ENCODE results near the gene EVA1B. TPM values are rescaled to one million over a fixed set of nuclear protein-coding genes. Genes with fewer than 3 reads are reported as not detected.

EVA1B gene
- total and polyA plus RNA-seq, 2 experiments from 2014 or later: 68.7 to 82.2 TPM

DNA sequence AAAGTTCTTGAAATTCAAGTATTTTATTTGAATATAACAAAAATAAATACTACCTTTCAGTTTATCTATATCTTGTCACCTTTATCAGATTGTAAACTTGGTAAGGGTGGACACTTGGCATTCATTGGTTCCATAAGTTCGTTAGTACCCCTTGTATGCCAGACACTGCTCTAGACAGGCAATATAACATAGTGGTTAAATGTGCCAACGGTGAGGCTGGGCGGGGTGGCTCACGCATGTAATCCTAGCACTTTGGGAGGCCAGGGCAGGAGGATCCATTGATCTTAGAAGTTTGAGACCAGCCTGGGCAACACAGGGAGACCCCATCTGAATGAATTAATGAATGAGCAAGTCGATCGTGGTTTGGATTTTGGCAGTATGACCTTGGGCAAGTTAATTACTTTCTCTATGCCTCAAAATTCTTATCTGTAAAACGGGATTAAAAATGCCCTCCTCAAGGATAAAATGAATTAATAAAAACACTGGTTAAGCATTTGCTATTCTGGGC, 43.6 kb downstream of the EVA1B start:
- Histone ChIP-seq H4K20me1 (ENCODE audit: insufficient read depth, poor library complexity, severe bottlenecking) (peaks cover 18% of the 10 kb centered on the region), H3K27me3 (no peaks in the 10 kb centered on the region), H3K4me3 (no peak overlapping the region), H2AFZ (no peak overlapping the region), H3K36me3 (replicated peaks; ENCODE audit: insufficient read depth, low read depth) (no peaks in the 10 kb centered on the region), H3K9me2 (replicated peaks; ENCODE audit: insufficient read depth) (no peaks in the 10 kb centered on the region), H3K27ac (no peak overlapping the region), H3K79me2 (peaks cover 67% of the 10 kb centered on the region), H3K9me3 (ENCODE audit: low read depth) (no peaks in the 10 kb centered on the region), H3K4me2 (no peak overlapping the region), H3K4me1 (ENCODE audit: insufficient read depth) (no peaks in the 10 kb centered on the region)
- WGBS (ENCODE audit: low lambda C conversion rate, missing lambda C conversion rate): 90% methylated on average over 7 of the region's 7 CpGs
- DNase-seq (ENCODE audit: low spot score): no peak
- TF ChIP-seq, protein P1, sequence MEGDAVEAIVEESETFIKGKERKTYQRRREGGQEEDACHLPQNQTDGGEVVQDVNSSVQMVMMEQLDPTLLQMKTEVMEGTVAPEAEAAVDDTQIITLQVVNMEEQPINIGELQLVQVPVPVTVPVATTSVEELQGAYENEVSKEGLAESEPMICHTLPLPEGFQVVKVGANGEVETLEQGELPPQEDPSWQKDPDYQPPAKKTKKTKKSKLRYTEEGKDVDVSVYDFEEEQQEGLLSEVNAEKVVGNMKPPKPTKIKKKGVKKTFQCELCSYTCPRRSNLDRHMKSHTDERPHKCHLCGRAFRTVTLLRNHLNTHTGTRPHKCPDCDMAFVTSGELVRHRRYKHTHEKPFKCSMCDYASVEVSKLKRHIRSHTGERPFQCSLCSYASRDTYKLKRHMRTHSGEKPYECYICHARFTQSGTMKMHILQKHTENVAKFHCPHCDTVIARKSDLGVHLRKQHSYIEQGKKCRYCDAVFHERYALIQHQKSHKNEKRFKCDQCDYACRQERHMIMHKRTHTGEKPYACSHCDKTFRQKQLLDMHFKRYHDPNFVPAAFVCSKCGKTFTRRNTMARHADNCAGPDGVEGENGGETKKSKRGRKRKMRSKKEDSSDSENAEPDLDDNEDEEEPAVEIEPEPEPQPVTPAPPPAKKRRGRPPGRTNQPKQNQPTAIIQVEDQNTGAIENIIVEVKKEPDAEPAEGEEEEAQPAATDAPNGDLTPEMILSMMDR (IDR thresholded peaks at IDR 0.05; ENCODE audit: poor library complexity): no peak
- no peak for TF ChIP-seq EZH2 (IDR thresholded peaks at IDR 0.05; ENCODE audit: borderline replicate concordance)
- no peak for TF ChIP-seq EZH2phosphoT487 (IDR thresholded peaks at IDR 0.05; ENCODE audit: low read depth, severe bottlenecking, unreplicated experiment)

DNA sequence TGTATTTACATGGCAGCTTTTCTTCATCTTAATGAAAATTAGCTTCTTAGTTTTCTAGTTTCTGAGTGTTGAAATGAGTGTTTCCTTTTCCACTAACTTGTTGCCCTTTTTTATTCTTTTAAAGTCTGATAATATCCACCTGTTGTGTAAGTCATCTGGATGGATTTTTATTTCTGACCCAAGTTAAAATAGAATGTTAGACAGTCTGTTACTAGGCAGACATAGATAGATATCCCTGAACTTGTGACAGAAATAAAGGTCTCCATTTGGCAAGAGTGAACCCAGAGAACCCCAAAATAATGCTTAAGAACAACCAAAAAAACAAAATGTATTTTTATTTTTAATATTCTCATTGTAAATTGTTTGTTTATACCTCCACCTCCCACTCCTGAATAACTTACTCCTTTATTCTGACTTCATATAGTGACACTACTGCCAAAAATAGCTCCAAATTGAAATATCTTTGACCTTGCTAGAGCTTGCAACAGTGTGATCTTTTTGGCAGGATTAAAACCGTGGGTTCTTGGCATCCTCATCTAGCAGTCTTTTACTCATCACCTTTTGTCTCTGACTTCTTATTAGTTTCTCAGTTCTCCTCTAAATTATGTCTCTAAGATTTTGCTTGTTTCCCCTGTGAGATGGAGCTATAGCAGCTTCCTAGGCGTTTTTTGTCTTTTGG, 44.2 kb downstream of the EVA1B start:
- Histone ChIP-seq H3K27me3 (no peaks in the 10 kb centered on the region), H3K4me1 (ENCODE audit: insufficient read depth) (no peaks in the 10 kb centered on the region), H3K4me2 (no peak overlapping the region), H2AFZ (no peak overlapping the region), H3K9me3 (ENCODE audit: low read depth) (no peaks in the 10 kb centered on the region), H3K4me3 (no peak overlapping the region), H3K27ac (no peak overlapping the region), H3K79me2 (peaks cover 69% of the 10 kb centered on the region), H3K9me2 (replicated peaks; ENCODE audit: insufficient read depth) (no peaks in the 10 kb centered on the region), H3K36me3 (replicated peaks; ENCODE audit: insufficient read depth, low read depth) (no peaks in the 10 kb centered on the region), H4K20me1 (ENCODE audit: insufficient read depth, poor library complexity, severe bottlenecking) (peaks cover 14% of the 10 kb centered on the region)
- DNase-seq (ENCODE audit: low spot score): no peak
- WGBS (ENCODE audit: low lambda C conversion rate, missing lambda C conversion rate): 76% methylated on average over 2 of the region's 2 CpGs
- TF ChIP-seq, protein P1 (IDR thresholded peaks at IDR 0.05; ENCODE audit: poor library complexity): no peak
- TF ChIP-seq EZH2 (IDR thresholded peaks at IDR 0.05; ENCODE audit: borderline replicate concordance) (no peak), EZH2phosphoT487 (IDR thresholded peaks at IDR 0.05; ENCODE audit: low read depth, severe bottlenecking, unreplicated experiment) (no peak)

- WGBS (ENCODE audit: low lambda C conversion rate, missing lambda C conversion rate): 96% methylated on average over 6 of the region's 6 CpGs
- Histone ChIP-seq H4K20me1 (ENCODE audit: insufficient read depth, poor library complexity, severe bottlenecking) (peaks cover 14% of the 10 kb centered on the region), H3K79me2 (peaks cover 88% of the 10 kb centered on the region)
Observed at GRCh38 chr1:36276688-36277087, 46.8 kb downstream of the EVA1B start.

More at GRCh38 chr1:36276688-36277087, 46.8 kb downstream of the EVA1B start:
- no peak overlapping the region for H3K4me2 ChIP-seq
- H3K27ac ChIP-seq: no peak overlapping the region
- H3K36me3 ChIP-seq (replicated peaks; ENCODE audit: insufficient read depth, low read depth): no peaks in the 10 kb centered on the region
- H3K9me3 ChIP-seq (ENCODE audit: low read depth): no peaks in the 10 kb centered on the region
- H2AFZ ChIP-seq: no peak overlapping the region
- TF ChIP-seq, protein P1 (IDR thresholded peaks at IDR 0.05; ENCODE audit: poor library complexity): no peak
- TF ChIP-seq EZH2 (IDR thresholded peaks at IDR 0.05; ENCODE audit: borderline replicate concordance) (no peak), EZH2phosphoT487 (IDR thresholded peaks at IDR 0.05; ENCODE audit: low read depth, severe bottlenecking, unreplicated experiment) (no peak)
- H3K4me1 ChIP-seq (ENCODE audit: insufficient read depth): peaks cover 4% of the 10 kb centered on the region
- no peak overlapping the region for H3K4me3 ChIP-seq
- no peak for DNase-seq (ENCODE audit: low spot score)
- H3K27me3 ChIP-seq: no peaks in the 10 kb centered on the region
- no peaks in the 10 kb centered on the region for H3K9me2 ChIP-seq (replicated peaks; ENCODE audit: insufficient read depth)

Measured in hepatocyte (in vitro differentiated cells).